Activated CD4-positive, alpha-beta memory T cell treated with anti-CD3 and anti-CD28 coated beads for 36 hours (primary cell): ENCODE measurements around the gene SYCP1. TPM values are rescaled to one million over a fixed set of nuclear protein-coding genes. Genes with fewer than 3 reads are reported as not detected.
"Not testable (repeated sequence)": the region's sequence is repeated elsewhere in the genome, so short reads cannot be mapped to it uniquely, and the experiment has no call there.

Source experiments
- CTCF ChIA-PET: fragments of 350-600 bp; sonication (Branson Sonifier 250); formaldehyde crosslinking; loops from one replicate; lab custom pipeline; 2021; ENCODE audit warnings: antibody characterized with exemption, inconsistent platforms; lab: Charles Lee
- POLR2A ChIA-PET: fragments of 350-600 bp; sonication (Branson Sonifier 250); formaldehyde crosslinking; loops from one replicate; lab custom pipeline; 2021; ENCODE audit warnings: antibody characterized with exemption; lab: Charles Lee
- DNase-seq: peaks from one replicate; pipeline ENCODE4 v3.0.0-alpha.2; 2020
- H3K27ac Mint-ChIP-seq: one replicate; pipeline ENCODE4 v1.8.0; 2021; ENCODE audit warnings: mixed read lengths
- H3K27me3 Mint-ChIP-seq: one replicate; pipeline ENCODE4 v1.8.0; 2021; ENCODE audit warnings: mixed read lengths
- H3K36me3 Mint-ChIP-seq: one replicate; pipeline ENCODE4 v1.8.0; 2021; ENCODE audit warnings: mixed read lengths
- H3K4me1 Mint-ChIP-seq: one replicate; pipeline ENCODE4 v1.8.0; 2021; ENCODE audit warnings: low read depth, mixed read lengths
- H3K4me3 Mint-ChIP-seq: one replicate; pipeline ENCODE4 v1.8.0; 2021; ENCODE audit warnings: mild to moderate bottlenecking, mixed read lengths
- H3K9me3 Mint-ChIP-seq: one replicate; pipeline ENCODE4 v1.8.0; 2021; ENCODE audit warnings: mixed read lengths
- intact Hi-C: fragments of 100-400 bp; cut with micrococcal nuclease; formaldehyde crosslinking; loops from one replicate; pipeline ENCODE4 v1.15.1; 2023
- total RNA-seq, 2 experiments: library from RNA; stranded (reverse); gene quantifications; one replicate each; pipeline ENCODE4 v1.2.3, GENCODE V29; 2021

SYCP1 gene
- total RNA-seq: not detected

GRCh38 chr1:114854693-114855320 lies at the start of gene SYCP1:
Gene SYCP1, plus strand, starts transcription at chr1:114854863. Its CDS starts 602 bp downstream, at chr1:114855465.
- no peak for DNase-seq
- POLR2A ChIA-PET: no interaction called here
- Mint-ChIP-seq H3K9me3 (no peaks in the 10 kb centered on the region), H3K36me3 (no peaks in the 10 kb centered on the region), H3K4me1 (peaks cover 2% of the 10 kb centered on the region), H3K4me3 (peak within 1 kb of the TSS; percentile 29), H3K27ac (no peak within 1 kb of the TSS), H3K27me3 (peaks cover 28% of the 10 kb centered on the region)
- CTCF ChIA-PET: no interaction called here
- intact Hi-C loops: no loop called here

GRCh38 chr1:114819869-114820268 lies 34.8 kb upstream of the SYCP1 start:
- Mint-ChIP-seq H3K4me1 (no peaks in the 10 kb centered on the region), H3K27me3 (peaks cover 2% of the 10 kb centered on the region), H3K27ac (no peak overlapping the region), H3K36me3 (peaks cover 5% of the 10 kb centered on the region), H3K4me3 (no peak overlapping the region), H3K9me3 (peaks cover 26% of the 10 kb centered on the region)
- ChIA-PET CTCF (no interaction called here), POLR2A (no interaction called here)
- intact Hi-C loops: no loop called here
- no peak for DNase-seq

DNA sequence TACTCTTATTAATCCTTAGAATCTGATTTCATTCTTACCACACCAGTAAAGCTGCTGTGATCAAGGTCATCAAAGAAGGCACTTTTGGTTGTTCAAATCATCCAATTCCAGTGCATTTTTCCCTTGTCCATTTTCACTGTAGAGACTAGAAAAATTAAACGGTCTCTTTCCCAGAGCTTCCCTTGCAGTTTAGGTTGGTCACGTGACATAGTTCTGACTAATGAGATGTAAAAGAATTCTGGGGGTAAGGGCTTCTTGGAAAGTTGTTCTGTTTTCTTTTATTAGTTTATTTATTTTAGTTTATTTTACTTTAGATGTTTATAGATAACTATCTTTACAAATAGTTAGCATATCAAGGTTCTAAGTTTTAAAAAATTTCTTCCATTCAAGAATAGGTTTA lies 34.3 kb upstream of the SYCP1 start:
- CTCF ChIA-PET: no interaction called here
- Mint-ChIP-seq H3K4me3 (no peak overlapping the region), H3K9me3 (peaks cover 26% of the 10 kb centered on the region), H3K36me3 (peaks cover 5% of the 10 kb centered on the region), H3K27me3 (peaks cover 2% of the 10 kb centered on the region), H3K27ac (no peak overlapping the region), H3K4me1 (no peaks in the 10 kb centered on the region)
- intact Hi-C loops: no loop called here
- DNase-seq: no peak
- POLR2A ChIA-PET: no interaction called here

GRCh38 chr1:114821978-114822377 lies 32.7 kb upstream of the SYCP1 start:
- no peak for DNase-seq
- H3K9me3 Mint-ChIP-seq: peaks cover 30% of the 10 kb centered on the region
- H3K4me1 Mint-ChIP-seq: no peaks in the 10 kb centered on the region
- peaks cover 5% of the 10 kb centered on the region for H3K36me3 Mint-ChIP-seq
- POLR2A ChIA-PET: no interaction called here
- CTCF ChIA-PET: no interaction called here
- no peak overlapping the region for H3K27ac Mint-ChIP-seq
- intact Hi-C loops: no loop called here
- H3K4me3 Mint-ChIP-seq: no peak overlapping the region
- peaks cover 4% of the 10 kb centered on the region for H3K27me3 Mint-ChIP-seq

DNA sequence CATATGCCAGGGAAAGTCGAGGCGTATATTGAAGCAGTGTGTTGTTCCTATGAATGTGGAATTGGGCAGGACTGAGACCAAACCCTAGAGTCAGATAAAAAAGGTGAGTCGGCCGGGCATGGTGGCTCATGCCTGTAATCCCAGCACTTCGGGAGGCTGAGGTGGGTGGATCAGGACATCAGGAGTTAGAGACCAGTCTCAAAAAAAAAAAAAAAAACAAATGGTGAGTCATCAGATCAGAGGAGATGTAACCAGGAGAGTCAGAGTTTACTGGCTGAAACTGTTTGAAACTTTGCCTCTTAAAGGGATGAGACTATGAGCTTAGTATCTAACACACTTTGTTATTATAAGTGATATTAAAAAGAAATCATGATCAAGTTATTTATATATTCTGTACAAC lies 26.4 kb upstream of the SYCP1 start:
- H3K36me3 Mint-ChIP-seq: peaks cover 5% of the 10 kb centered on the region
- no peak for DNase-seq
- no peak overlapping the region for H3K4me3 Mint-ChIP-seq
- ChIA-PET POLR2A (no interaction called here), CTCF (no interaction called here)
- H3K27me3 Mint-ChIP-seq: peaks cover 2% of the 10 kb centered on the region
- H3K4me1 Mint-ChIP-seq: no peaks in the 10 kb centered on the region
- peaks cover 13% of the 10 kb centered on the region for H3K9me3 Mint-ChIP-seq
- H3K27ac Mint-ChIP-seq: no peak overlapping the region
- intact Hi-C loops: no loop called here

DNA sequence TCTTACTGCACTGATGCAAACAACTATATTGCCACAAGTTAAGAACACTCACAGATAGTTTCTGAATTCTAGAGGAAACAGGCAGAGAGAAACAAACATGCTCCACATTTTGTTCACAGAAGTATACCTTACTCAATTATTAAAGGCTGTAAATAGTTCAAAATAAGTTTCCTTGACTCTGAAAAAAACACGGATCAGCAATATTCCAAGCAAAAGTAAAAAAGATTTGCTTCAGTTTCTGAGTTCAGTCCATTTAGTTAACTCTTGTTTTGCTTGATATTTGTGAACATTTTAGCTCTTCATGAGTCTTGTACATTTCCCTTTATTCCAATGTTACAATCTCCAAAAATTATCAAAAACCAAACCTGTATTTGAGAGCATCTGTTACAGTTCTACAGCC lies 24.6 kb upstream of the SYCP1 start:
- H3K36me3 Mint-ChIP-seq, H3K27ac Mint-ChIP-seq, H3K9me3 Mint-ChIP-seq, H3K4me3 Mint-ChIP-seq, DNase-seq, intact Hi-C loops, H3K4me1 Mint-ChIP-seq, CTCF ChIA-PET, H3K27me3 Mint-ChIP-seq, POLR2A ChIA-PET: not testable (repeated sequence)

GRCh38 chr1:114831276-114831994 lies 23.2 kb upstream of the SYCP1 start:
- H3K27me3 Mint-ChIP-seq: no peaks in the 10 kb centered on the region
- no peaks in the 10 kb centered on the region for H3K36me3 Mint-ChIP-seq
- no peak overlapping the region for H3K27ac Mint-ChIP-seq
- H3K4me1 Mint-ChIP-seq: no peaks in the 10 kb centered on the region
- no peak overlapping the region for H3K4me3 Mint-ChIP-seq
- H3K9me3 Mint-ChIP-seq: no peaks in the 10 kb centered on the region
- ChIA-PET POLR2A (no interaction called here), CTCF (no interaction called here)
- intact Hi-C loops: no loop called here
- no peak for DNase-seq

DNA sequence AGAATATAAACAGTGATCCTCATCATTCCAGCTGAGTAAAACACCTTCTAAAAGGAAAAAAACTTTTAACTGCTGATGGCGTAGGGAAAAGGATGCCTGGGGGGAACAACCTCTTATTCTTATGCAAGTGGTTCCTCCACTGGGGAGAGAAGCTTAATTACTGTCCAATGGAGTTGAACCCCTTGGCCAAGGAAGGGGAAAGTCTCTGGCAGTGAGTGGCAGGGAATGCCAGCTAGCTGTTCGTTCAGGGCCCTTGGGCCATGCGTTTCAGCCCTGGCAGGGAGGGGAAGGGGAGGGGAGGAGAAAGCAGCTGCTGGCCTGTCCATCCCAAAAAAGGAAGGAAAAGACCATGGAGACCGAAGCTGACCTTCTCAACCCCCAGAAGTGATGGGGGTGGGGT lies 22.6 kb upstream of the SYCP1 start:
- H3K27ac Mint-ChIP-seq: no peak overlapping the region
- ChIA-PET POLR2A (no interaction called here), CTCF (no interaction called here)
- H3K4me3 Mint-ChIP-seq: no peak overlapping the region
- no peaks in the 10 kb centered on the region for H3K36me3 Mint-ChIP-seq
- H3K9me3 Mint-ChIP-seq: no peaks in the 10 kb centered on the region
- H3K4me1 Mint-ChIP-seq: no peaks in the 10 kb centered on the region
- intact Hi-C loops: no loop called here
- no peak for DNase-seq
- no peaks in the 10 kb centered on the region for H3K27me3 Mint-ChIP-seq

- CTCF ChIA-PET: interaction anchor here (0.6 kb wide), 1 partner anchor 287 kb away, joined by 3 read pairs; no protein-coding TSS in a partner anchor
- Mint-ChIP-seq H3K4me1 (peaks cover 1% of the 10 kb centered on the region), H3K9me3 (no peaks in the 10 kb centered on the region), H3K4me3 (no peak overlapping the region), H3K36me3 (no peaks in the 10 kb centered on the region), H3K27ac (no peak overlapping the region), H3K27me3 (peaks cover 2% of the 10 kb centered on the region)
- POLR2A ChIA-PET: no interaction called here
- intact Hi-C loops: no loop called here
- no peak for DNase-seq
Measured at GRCh38 chr1:114833421-114833820, 21.2 kb upstream of the SYCP1 start.

DNA sequence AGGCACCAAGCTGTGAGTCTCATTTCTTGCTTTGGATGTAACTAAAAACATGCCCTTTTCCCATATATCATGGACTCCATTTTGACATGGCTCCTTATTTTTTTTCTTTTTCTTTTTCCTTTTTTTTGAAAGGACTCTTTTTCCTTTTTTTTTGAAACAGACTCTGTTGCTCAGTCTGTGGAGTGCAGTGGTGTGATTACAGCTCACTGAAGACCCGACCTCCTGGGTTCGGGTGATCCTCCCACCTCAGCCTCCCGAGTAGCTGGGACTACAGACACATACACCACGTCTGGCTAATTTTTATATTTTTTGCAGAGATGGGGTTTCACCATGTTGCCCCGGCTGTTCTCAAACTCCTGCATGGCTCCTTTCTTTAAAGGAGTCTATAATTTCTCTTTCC lies 10.4 kb upstream of the SYCP1 start:
- Mint-ChIP-seq H3K4me3 (no peak overlapping the region), H3K9me3 (no peaks in the 10 kb centered on the region), H3K36me3 (no peaks in the 10 kb centered on the region), H3K4me1 (no peaks in the 10 kb centered on the region), H3K27ac (no peak overlapping the region), H3K27me3 (peaks cover 2% of the 10 kb centered on the region)
- CTCF ChIA-PET: no interaction called here
- DNase-seq: no peak
- POLR2A ChIA-PET: no interaction called here
- intact Hi-C loops: no loop called here

GRCh38 chr1:114853584-114853983 lies 1.1 kb upstream of the SYCP1 start:
- H3K27me3 Mint-ChIP-seq: peaks cover 28% of the 10 kb centered on the region
- no peaks in the 10 kb centered on the region for H3K36me3 Mint-ChIP-seq
- no peak overlapping the region for H3K27ac Mint-ChIP-seq
- H3K9me3 Mint-ChIP-seq: no peaks in the 10 kb centered on the region
- H3K4me3 Mint-ChIP-seq: no peak overlapping the region
- no peak for DNase-seq
- ChIA-PET CTCF (no interaction called here), POLR2A (no interaction called here)
- intact Hi-C loops: no loop called here
- peaks cover 2% of the 10 kb centered on the region for H3K4me1 Mint-ChIP-seq

- no peaks in the 10 kb centered on the region for H3K9me3 Mint-ChIP-seq
- no peak for DNase-seq
- CTCF ChIA-PET: no interaction called here
- POLR2A ChIA-PET: no interaction called here
- no peaks in the 10 kb centered on the region for H3K4me1 Mint-ChIP-seq
- intact Hi-C loops: no loop called here
- no peak overlapping the region for H3K4me3 Mint-ChIP-seq
- H3K27me3 Mint-ChIP-seq: peaks cover 16% of the 10 kb centered on the region
- no peak overlapping the region for H3K27ac Mint-ChIP-seq
- no peaks in the 10 kb centered on the region for H3K36me3 Mint-ChIP-seq
Measured at GRCh38 chr1:114861384-114861783, 6.7 kb downstream of the SYCP1 start.
